SIG-M5 treated with dmso at 0.1 percent for 504 hours (cell line): ENCODE measurements around the gene KCNG1.
"Not testable (repeated sequence)": the region's sequence is repeated elsewhere in the genome, so short reads cannot be mapped to it uniquely, and the experiment has no call there.

Source experiments
- DNase-seq: peaks from one replicate; lab custom pipeline; 2025; ENCODE audit not compliant: unreplicated experiment; lab: John Stamatoyannopoulos, UW

The KCNG1 gene

GRCh38 chr20:51022803-51023616 lies at the start of gene KCNG1:
Gene KCNG1 (minus strand): TSS chr20:51023107. CDS start chr20:51010338, 12,769 bp downstream.
- DNase-seq, result peak; percentile 77

- no peak for DNase-seq
Observed at GRCh38 chr20:51070621-51071020, 47.7 kb upstream of the KCNG1 start.

GRCh38 chr20:51067792-51068191 lies 44.9 kb upstream of the KCNG1 start:
- DNase-seq, result no peak

GRCh38 chr20:51065615-51066014 lies 42.7 kb upstream of the KCNG1 start:
- no peak for DNase-seq

- DNase-seq, result no peak
Observed at GRCh38 chr20:51064137-51064536, 41.2 kb upstream of the KCNG1 start.

- DNase-seq, result no peak
Observed at GRCh38 chr20:51062065-51062464, 39.2 kb upstream of the KCNG1 start.

GRCh38 chr20:51061418-51062045 lies 38.6 kb upstream of the KCNG1 start:
- DNase-seq, result no peak

GRCh38 chr20:51060301-51060700 lies 37.4 kb upstream of the KCNG1 start:
- no peak for DNase-seq

- DNase-seq, result no peak
Observed at GRCh38 chr20:51059862-51060261, 37.0 kb upstream of the KCNG1 start.

GRCh38 chr20:51058017-51058416 lies 35.1 kb upstream of the KCNG1 start:
- DNase-seq, result no peak

- DNase-seq, result no peak
Observed at GRCh38 chr20:51054233-51054632, 31.3 kb upstream of the KCNG1 start.

GRCh38 chr20:51050531-51051075 lies 27.7 kb upstream of the KCNG1 start:
- no peak for DNase-seq

GRCh38 chr20:51046021-51046985 lies 23.4 kb upstream of the KCNG1 start:
- DNase-seq, result no peak

GRCh38 chr20:51045492-51045891 lies 22.6 kb upstream of the KCNG1 start:
- not testable (repeated sequence) for DNase-seq

- DNase-seq, result no peak
Observed at GRCh38 chr20:51044796-51045195, 21.9 kb upstream of the KCNG1 start.

GRCh38 chr20:51043811-51044210 lies 20.9 kb upstream of the KCNG1 start:
- DNase-seq, result no peak

- DNase-seq, result no peak
Observed at GRCh38 chr20:51042657-51043247, 19.8 kb upstream of the KCNG1 start.

- no peak for DNase-seq
Observed at GRCh38 chr20:51042064-51042463, 19.2 kb upstream of the KCNG1 start.

- no peak for DNase-seq
Observed at GRCh38 chr20:51037532-51038115, 14.7 kb upstream of the KCNG1 start.

GRCh38 chr20:51036827-51037531 lies 14.1 kb upstream of the KCNG1 start:
- no peak for DNase-seq
